ENCODE measurements around the gene CHRNA7.
"Not testable (repeated sequence)": the region's sequence is repeated elsewhere in the genome, so short reads cannot be mapped to it uniquely, and the experiment has no call there.

GRCh38 chr15:32153868-32154623 lies 123.7 kb downstream of the CHRNA7 start:
- not testable (repeated sequence) for TF ChIP-seq CTCF, POLR2AphosphoS5 (IDR thresholded peaks at IDR 0.05)
